Left colon (tissue), 2 donors: ENCODE measurements around the gene HES3. TPM values are rescaled to one million over a fixed set of nuclear protein-coding genes. Genes with fewer than 3 reads are reported as not detected.
A peak's percentile ranks its signal among the peaks of the same experiment; 100 is the strongest.

Source experiments
- ATAC-seq: fragments of 200-7000 bp; cut with Tn5 transposase; one replicate; pipeline ENCODE4 v1.9.1; 2020; ENCODE audit warnings: mild to moderate bottlenecking, moderate library complexity
- DNase-seq, 2 donors: peaks; one replicate each; pipeline ENCODE4 v3.0.0-alpha.2; 2020
- intact Hi-C, 2 donors: fragments of 100-400 bp; cut with DNase I in 1 of 2; cut with micrococcal nuclease in 1 of 2; formaldehyde crosslinking; loops; one replicate each; pipeline versions ENCODE4 v1.11.2 to v1.14.0; 2022; cut with DNase I, micrococcal nuclease
- total RNA-seq, 2 donors: library from RNA; stranded (reverse); fragmentation: NEBNext Ultra II Directional; extraction: Animal tissue kit (Norgen Biotek cat#: 25700); gene quantifications; one replicate each; pipeline ENCODE4 v1.2.1, GENCODE V29; 2021
- donor health status: DM: no; HTN: no; CAD: no.
- donor health status: DM: yes; HTN: yes; CAD: no.

The HES3 gene
- total RNA-seq, 2 donors from 2014 or later, result not detected

DNA sequence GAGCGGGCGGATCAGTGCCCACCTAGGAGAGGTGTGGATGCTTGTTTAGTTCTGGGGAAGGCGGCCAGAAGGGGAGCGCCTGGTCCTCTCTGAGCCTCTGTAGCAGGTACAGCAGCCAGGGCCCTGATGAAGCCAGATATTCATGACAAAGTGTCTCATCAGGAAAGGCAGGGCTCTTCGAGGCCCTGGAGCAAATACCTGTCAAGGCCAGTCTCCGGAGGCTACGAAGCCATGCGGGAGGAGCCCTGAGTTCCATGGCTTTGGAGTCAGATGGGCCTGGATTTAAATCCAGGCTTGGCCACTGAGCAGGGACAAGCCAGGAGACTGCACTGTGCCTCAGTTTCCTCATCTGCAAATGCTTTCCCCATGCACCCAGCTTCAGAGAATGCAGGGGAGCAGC lies 42.3 kb downstream of the HES3 start:
- ATAC-seq (no peak), DNase-seq (no peak)
- intact Hi-C loops, result no loop called here

GRCh38 chr1:6287029-6287428 lies 43.0 kb downstream of the HES3 start:
- DNase-seq, result no peak
- intact Hi-C loops, result no loop called here
- no peak for ATAC-seq

DNA sequence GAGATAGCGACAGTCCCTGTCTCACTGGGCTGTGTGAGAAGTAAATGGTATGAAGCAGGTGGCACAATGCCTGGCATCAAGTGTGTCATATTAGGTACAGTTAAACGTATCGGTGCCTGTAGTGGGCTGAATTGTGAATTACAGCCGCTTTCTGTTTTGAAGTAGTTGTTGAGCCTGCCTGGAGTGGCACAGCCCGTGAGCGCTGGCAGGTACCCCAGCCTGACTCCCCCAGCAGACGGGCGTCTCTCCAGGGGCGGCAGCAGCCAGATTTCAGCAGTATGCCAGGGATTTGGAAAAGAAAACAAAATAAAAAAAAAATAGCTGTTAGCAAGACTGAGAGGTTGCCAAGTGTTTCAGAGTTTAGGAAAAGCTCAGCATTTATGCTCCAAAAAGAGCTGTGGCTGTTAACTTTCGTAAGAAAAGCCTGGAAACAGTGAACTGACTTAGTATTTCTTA lies 43.5 kb downstream of the HES3 start:
- DNase-seq (peak in 1 of 2 donors; percentile 18), ATAC-seq (no peak)
- intact Hi-C loops, result no loop called here

GRCh38 chr1:6288026-6288425 lies 44.0 kb downstream of the HES3 start:
- ATAC-seq (no peak), DNase-seq (no peak)
- intact Hi-C loops, result no loop called here

DNA sequence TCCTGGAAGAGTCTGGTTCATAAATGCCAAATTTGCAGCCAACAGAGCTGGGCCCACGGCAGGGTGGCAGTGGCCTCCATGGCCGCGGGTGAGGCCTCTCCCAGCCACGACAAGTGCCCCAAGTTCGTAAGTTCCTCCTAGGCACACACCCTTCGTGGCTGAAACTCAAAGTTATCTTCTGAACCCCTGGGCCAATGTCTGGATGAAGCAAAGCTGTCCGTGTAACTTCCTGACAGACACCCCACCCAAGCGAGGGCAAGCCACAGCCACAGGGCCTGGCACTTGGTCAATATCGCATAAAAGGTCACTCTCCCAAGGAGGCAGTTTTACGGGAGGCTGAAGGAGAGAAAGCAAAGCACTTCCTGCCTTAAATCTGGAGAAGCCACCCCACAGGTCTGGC lies 44.7 kb downstream of the HES3 start:
- intact Hi-C loops, result no loop called here
- ATAC-seq (peak; percentile 46), DNase-seq (peak in 1 of 2 donors; percentile 22)

DNA sequence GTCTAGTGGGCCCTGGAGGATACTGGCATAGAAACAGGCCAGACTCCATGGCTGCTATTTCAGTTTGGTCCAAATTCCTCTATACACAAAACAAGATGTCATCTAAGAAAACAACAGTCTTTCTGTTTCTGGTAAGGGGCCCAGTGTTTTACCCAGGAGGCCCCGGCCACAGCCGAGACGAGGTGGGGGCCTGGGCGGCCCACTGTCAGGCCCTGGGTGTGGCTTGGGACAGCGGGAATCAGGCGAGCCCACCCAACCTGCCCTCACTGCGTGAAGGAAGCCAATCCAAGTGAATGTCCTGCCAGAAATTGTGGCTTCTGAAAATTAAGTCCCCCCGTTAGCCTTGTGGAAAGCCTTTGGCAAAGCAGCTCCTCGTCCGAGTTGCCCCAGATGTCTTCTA lies 48.1 kb downstream of the HES3 start:
- no peak for DNase-seq
- no peak for ATAC-seq
- intact Hi-C loops, result no loop called here

- intact Hi-C loops, result no loop called here
- ATAC-seq (peak; percentile 45), DNase-seq (no peak)
These were observed 50.3 kb downstream of the HES3 start for GRCh38 chr1:6294080-6294889.

GRCh38 chr1:6294890-6295556 lies 51.0 kb downstream of the HES3 start:
- no peak for DNase-seq
- ATAC-seq, result no peak
- intact Hi-C loops, result no loop called here

Other genes with a start within 250 kb of the HES3 start
- gene KCNAB2, start 198.3 kb upstream of the HES3 start, total RNA-seq, result 1 to 10 TPM; 4.2 to 7.5 TPM
- gene CHD5, start 63.9 kb upstream of the HES3 start, total RNA-seq, result under 1 TPM; 0.18 to 0.20 TPM
- gene RPL22, start 44.6 kb upstream of the HES3 start, total RNA-seq, result 100 to 1,000 TPM; 297 to 352 TPM
- 10 to 100 TPM; 40.8 to 65.3 TPM for gene RNF207, start 38.1 kb upstream of the HES3 start, total RNA-seq
- 10 to 100 TPM; 59.6 to 69.7 TPM for gene ICMT, start 8.2 kb upstream of the HES3 start, total RNA-seq
- gene GPR153, start 16.9 kb downstream of the HES3 start, total RNA-seq, result 10 to 100 TPM; 27.0 to 60.6 TPM
- 10 to 100 TPM; 50.4 to 58.0 TPM for gene ACOT7, start 149.6 kb downstream of the HES3 start, total RNA-seq
- 10 to 100 TPM; 29.4 to 34.0 TPM for gene HES2, start 175.7 kb downstream of the HES3 start, total RNA-seq
- gene ESPN, start 180.6 kb downstream of the HES3 start, total RNA-seq, result 100 to 1,000 TPM; 100 to 152 TPM
- 10 to 100 TPM; 21.7 to 71.9 TPM for gene TNFRSF25, start 222.0 kb downstream of the HES3 start, total RNA-seq
- gene PLEKHG5, start 247.5 kb downstream of the HES3 start, total RNA-seq, result 10 to 100 TPM; 14.1 to 22.3 TPM